ENCODE measurements around the gene NUP107. TPM values are rescaled to one million over a fixed set of nuclear protein-coding genes. Genes with fewer than 3 reads are reported as not detected.

NUP107 gene
- 21.9 and 58.2 TPM in 2 replicates for total RNA-seq

GRCh38 chr12:68686595-68687521 lies at the start of gene NUP107:
NUP107 (plus strand) TSS chr12:68686978; CDS start chr12:68687066, 88 bp downstream.

GRCh38 chr12:68745904-68746571 lies 59.3 kb downstream of the NUP107 start, which contains the start of gene SLC35E3:
SLC35E3 (plus strand) TSS chr12:68746176; CDS start chr12:68746378, 202 bp downstream.

Other genes starting within 250 kb of the NUP107 start
- gene RAP1B, start 76.1 kb upstream of the NUP107 start, total RNA-seq: 159 and 226 TPM in 2 replicates
- 1.1 and 2.1 TPM in 2 replicates for gene SLC35E3, start 59.2 kb downstream of the NUP107 start, total RNA-seq
- 53.2 and 64.7 TPM in 2 replicates for gene MDM2, start 121.2 kb downstream of the NUP107 start, total RNA-seq
- gene CPM, start 246.2 kb downstream of the NUP107 start, total RNA-seq: 5.9 and 6.6 TPM in 2 replicates